ENCODE measurements around the gene ARAP1. TPM values are rescaled to one million over a fixed set of nuclear protein-coding genes. Genes with fewer than 3 reads are reported as not detected.

The ARAP1 gene
- total RNA-seq, 1 donor, result 74.3 TPM

GRCh38 chr11:72704783-72705265 lies 47.4 kb downstream of the ARAP1 start:
- no peaks in the 10 kb centered on the region for H3K9me3 ChIP-seq (ENCODE audit: low read depth, low read length)
- H3K4me3 ChIP-seq (ENCODE audit: low read length), result no peak overlapping the region
- no peaks in the 10 kb centered on the region for H3K27me3 ChIP-seq (ENCODE audit: insufficient read depth, low read length)
- H3K4me1 ChIP-seq (ENCODE audit: insufficient read depth, low read length), result no peaks in the 10 kb centered on the region

DNA sequence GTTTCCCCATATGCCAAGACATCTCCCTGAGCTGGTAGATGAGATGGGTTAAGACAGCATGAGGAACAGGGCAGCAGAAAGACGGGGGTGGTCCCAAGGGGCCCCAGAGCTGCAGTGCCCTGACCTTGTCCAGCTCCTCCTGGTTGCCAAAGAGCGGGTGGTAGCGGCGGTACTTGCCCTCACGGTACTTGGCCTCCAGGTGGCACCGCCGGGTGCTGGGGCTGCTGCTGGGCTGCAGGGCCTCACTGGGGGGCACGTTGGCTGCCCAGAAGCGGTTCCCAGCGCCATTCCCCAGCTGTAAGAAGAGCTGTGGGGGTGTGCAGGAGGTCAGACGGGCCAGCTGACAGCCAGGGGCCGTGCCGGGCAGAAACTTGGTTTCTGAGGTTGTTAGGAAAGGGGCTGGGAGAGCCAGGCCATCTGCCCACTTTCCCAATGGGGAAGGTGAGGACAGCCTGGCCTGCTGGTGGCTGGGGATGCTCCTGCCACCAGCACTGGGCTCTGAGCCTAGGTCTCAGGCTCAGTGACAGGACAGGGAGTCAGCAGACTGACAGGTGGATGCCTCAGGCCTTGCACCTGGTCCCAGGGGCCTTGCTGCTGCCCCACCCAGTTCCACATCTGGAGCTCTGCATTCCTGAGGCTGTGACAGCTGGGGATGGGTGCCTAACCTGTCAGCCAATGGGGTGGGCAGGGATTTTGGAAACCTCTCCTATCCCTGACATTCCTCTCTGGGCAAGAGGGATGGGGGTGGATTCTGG lies 48.0 kb downstream of the ARAP1 start:
- no peaks in the 10 kb centered on the region for H3K9me3 ChIP-seq (ENCODE audit: low read depth, low read length)
- no peaks in the 10 kb centered on the region for H3K4me1 ChIP-seq (ENCODE audit: insufficient read depth, low read length)
- H3K27me3 ChIP-seq (ENCODE audit: insufficient read depth, low read length), result no peaks in the 10 kb centered on the region

GRCh38 chr11:72703267-72704008 lies 48.8 kb downstream of the ARAP1 start:
- H3K9me3 ChIP-seq (ENCODE audit: low read depth, low read length), result no peaks in the 10 kb centered on the region
- H3K27me3 ChIP-seq (ENCODE audit: insufficient read depth, low read length), result no peaks in the 10 kb centered on the region

More for the DNA sequence above, 48.0 kb downstream of the ARAP1 start:
- no peak overlapping the region for H3K4me3 ChIP-seq (ENCODE audit: low read length)

DNA sequence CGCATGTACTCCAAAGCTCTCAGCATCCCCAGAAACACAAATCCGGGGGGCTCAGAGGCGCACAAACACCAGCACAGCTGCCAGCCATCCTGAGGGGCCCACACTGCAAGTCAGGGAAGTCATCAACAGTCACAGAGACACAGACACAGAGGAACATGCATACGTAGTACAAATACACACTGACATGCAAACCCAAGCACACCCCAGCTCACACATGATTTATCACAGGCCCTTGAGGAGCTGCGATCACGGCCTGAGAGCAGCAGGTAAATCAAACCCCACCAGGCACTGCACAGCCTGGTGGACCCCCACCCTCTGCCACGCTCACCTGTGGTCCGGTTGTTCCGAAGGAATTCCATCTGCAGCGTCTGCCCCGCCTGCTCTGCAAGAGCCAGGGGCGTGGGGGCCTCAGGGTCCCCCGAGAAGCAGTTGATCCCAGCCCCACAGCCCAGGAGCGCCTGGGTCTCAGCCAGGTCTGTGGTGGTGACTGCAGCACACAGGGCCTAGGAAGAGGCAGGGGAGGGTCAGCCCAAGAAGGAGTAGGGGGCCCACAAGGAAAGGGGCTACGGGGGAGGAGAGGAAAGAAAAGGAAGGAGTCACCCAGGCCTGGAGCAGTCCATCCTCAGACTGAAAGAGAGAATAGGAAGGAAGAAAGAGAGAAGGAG lies 49.5 kb downstream of the ARAP1 start:
- no peaks in the 10 kb centered on the region for H3K9me3 ChIP-seq (ENCODE audit: low read depth, low read length)

More at GRCh38 chr11:72703267-72704008, 48.8 kb downstream of the ARAP1 start:
- Histone ChIP-seq H3K4me1 (ENCODE audit: insufficient read depth, low read length) (no peaks in the 10 kb centered on the region), H3K4me3 (ENCODE audit: low read length) (no peak overlapping the region)

GRCh38 chr11:72702096-72702495 lies 50.1 kb downstream of the ARAP1 start:
- H3K27me3 ChIP-seq (ENCODE audit: insufficient read depth, low read length), result no peaks in the 10 kb centered on the region
- H3K9me3 ChIP-seq (ENCODE audit: low read depth, low read length), result no peaks in the 10 kb centered on the region
- H3K4me1 ChIP-seq (ENCODE audit: insufficient read depth, low read length), result no peaks in the 10 kb centered on the region
- no peak overlapping the region for H3K4me3 ChIP-seq (ENCODE audit: low read length)

More for the DNA sequence above, 49.5 kb downstream of the ARAP1 start:
- Histone ChIP-seq H3K27me3 (ENCODE audit: insufficient read depth, low read length) (no peaks in the 10 kb centered on the region), H3K4me3 (ENCODE audit: low read length) (no peak overlapping the region), H3K4me1 (ENCODE audit: insufficient read depth, low read length) (no peaks in the 10 kb centered on the region)

- Histone ChIP-seq H3K4me3 (ENCODE audit: low read length) (no peak overlapping the region), H3K27me3 (ENCODE audit: insufficient read depth, low read length) (no peaks in the 10 kb centered on the region), H3K9me3 (ENCODE audit: low read depth, low read length) (no peaks in the 10 kb centered on the region), H3K4me1 (ENCODE audit: insufficient read depth, low read length) (no peaks in the 10 kb centered on the region)
These were observed 50.7 kb downstream of the ARAP1 start for GRCh38 chr11:72701466-72701865.

- H3K4me3 ChIP-seq (ENCODE audit: low read length), result no peak overlapping the region
- H3K9me3 ChIP-seq (ENCODE audit: low read depth, low read length), result no peaks in the 10 kb centered on the region
- H3K4me1 ChIP-seq (ENCODE audit: insufficient read depth, low read length), result no peaks in the 10 kb centered on the region
- H3K27me3 ChIP-seq (ENCODE audit: insufficient read depth, low read length), result no peaks in the 10 kb centered on the region
These were observed 52.1 kb downstream of the ARAP1 start for GRCh38 chr11:72700146-72700545.

DNA sequence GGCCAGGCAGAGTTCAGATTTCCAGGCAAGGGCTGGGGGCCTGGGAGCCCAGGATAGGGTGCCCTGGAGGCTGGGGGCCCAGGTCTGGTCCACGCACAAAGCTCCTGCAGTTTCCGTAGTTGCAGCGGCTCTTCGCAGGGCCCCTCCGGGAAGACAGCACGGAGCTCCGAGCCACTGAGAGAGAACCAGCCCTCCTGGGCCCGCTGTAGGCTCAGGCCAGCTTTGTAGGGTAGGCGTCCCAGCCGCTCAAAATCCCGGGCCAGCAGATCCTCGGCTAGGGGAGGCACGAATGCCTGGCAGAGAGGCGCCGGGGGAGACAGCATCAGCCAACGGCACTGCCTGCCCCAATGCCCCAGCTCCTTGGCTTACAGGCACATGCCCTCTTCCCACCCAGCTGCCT lies 54.4 kb downstream of the ARAP1 start:
- no peaks in the 10 kb centered on the region for H3K27me3 ChIP-seq (ENCODE audit: insufficient read depth, low read length)
- H3K4me3 ChIP-seq (ENCODE audit: low read length), result no peak overlapping the region
- no peaks in the 10 kb centered on the region for H3K4me1 ChIP-seq (ENCODE audit: insufficient read depth, low read length)
- H3K9me3 ChIP-seq (ENCODE audit: low read depth, low read length), result no peaks in the 10 kb centered on the region

DNA sequence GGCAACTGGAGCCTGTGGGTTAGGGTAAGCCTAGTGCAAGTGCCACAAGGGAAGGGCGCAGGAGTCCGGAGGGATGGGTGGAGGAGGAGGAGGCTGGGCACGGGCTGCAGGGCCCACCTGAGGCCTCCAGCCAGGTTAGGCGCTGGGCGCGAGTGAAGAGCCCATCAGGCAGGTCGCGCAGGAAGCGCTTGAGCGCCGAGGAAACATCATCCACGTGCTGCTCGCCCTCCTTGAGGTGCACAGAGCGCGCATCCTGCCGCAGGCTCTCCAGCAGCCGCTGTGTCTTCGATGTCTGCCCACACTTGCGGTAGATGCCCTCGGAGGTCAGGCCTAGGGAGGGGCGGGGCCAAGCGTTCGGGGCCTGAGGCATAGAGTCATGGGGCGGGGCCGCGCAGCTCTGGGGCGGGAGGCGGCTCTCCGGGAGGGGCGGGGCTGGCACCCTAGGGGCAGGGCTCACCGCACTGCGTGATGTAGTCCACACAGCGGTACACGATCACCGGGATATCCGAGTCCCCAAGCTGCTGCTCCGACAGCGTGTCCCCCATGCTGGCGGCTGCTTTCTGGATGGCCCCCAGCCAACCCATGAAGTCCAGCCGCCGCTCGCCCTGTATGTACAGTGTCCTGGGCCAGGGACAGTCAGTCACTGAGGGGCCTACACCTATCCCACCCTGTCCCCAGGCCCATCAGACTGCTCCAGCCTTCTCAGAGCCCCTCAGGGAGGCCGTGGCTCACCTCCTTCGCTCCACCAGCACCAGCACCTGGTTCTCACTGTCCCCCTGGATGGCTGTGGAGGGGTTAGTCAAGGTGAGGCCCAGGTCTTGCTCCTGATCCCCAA lies 55.1 kb downstream of the ARAP1 start:
- Histone ChIP-seq H3K4me3 (ENCODE audit: low read length) (no peak overlapping the region), H3K4me1 (ENCODE audit: insufficient read depth, low read length) (no peaks in the 10 kb centered on the region), H3K27me3 (ENCODE audit: insufficient read depth, low read length) (no peaks in the 10 kb centered on the region)

DNA sequence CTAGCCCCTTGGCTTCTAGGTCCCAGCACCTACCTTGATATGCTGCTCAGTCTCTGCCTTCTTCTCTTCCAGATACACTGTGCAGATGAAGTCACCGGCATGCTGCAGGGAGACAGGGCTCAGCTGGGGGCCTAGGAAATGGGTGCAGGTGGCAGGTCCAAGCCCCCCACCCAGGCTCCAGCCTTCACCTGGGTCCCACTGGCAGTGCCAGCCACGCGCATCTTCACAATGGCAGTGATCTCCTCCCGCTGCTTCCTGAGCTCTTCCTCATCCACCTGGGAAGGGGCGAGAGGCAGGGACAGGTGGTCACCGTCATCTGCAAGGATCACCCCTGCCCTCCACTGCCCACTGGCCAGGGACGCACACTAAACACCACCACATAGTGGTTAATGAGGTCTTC lies 56.9 kb downstream of the ARAP1 start:
- Histone ChIP-seq H3K27me3 (ENCODE audit: insufficient read depth, low read length) (no peaks in the 10 kb centered on the region), H3K4me1 (ENCODE audit: insufficient read depth, low read length) (no peaks in the 10 kb centered on the region), H3K9me3 (ENCODE audit: low read depth, low read length) (no peaks in the 10 kb centered on the region), H3K4me3 (ENCODE audit: low read length) (no peak overlapping the region)

More for the DNA sequence above, 55.1 kb downstream of the ARAP1 start:
- no peaks in the 10 kb centered on the region for H3K9me3 ChIP-seq (ENCODE audit: low read depth, low read length)

- no peak overlapping the region for H3K4me3 ChIP-seq (ENCODE audit: low read length)
- no peaks in the 10 kb centered on the region for H3K4me1 ChIP-seq (ENCODE audit: insufficient read depth, low read length)
- H3K9me3 ChIP-seq (ENCODE audit: low read depth, low read length), result no peaks in the 10 kb centered on the region
- H3K27me3 ChIP-seq (ENCODE audit: insufficient read depth, low read length), result no peaks in the 10 kb centered on the region
These were observed 58.8 kb downstream of the ARAP1 start for GRCh38 chr11:72693271-72693968.

GRCh38 chr11:72692498-72693237 lies 59.5 kb downstream of the ARAP1 start:
- H3K4me3 ChIP-seq (ENCODE audit: low read length), result no peak overlapping the region
- no peaks in the 10 kb centered on the region for H3K9me3 ChIP-seq (ENCODE audit: low read depth, low read length)
- H3K27me3 ChIP-seq (ENCODE audit: insufficient read depth, low read length), result no peaks in the 10 kb centered on the region
- no peaks in the 10 kb centered on the region for H3K4me1 ChIP-seq (ENCODE audit: insufficient read depth, low read length)

GRCh38 chr11:72690166-72690565 lies 62.0 kb downstream of the ARAP1 start:
- no peaks in the 10 kb centered on the region for H3K9me3 ChIP-seq (ENCODE audit: low read depth, low read length)
- no peak overlapping the region for H3K4me3 ChIP-seq (ENCODE audit: low read length)
- H3K27me3 ChIP-seq (ENCODE audit: insufficient read depth, low read length), result no peaks in the 10 kb centered on the region
- H3K4me1 ChIP-seq (ENCODE audit: insufficient read depth, low read length), result no peaks in the 10 kb centered on the region

Data from mononuclear cell (primary cell).